HCT116 (cell line): ENCODE results near the gene TTLL5. TPM values are rescaled to one million over a fixed set of nuclear protein-coding genes. Genes with fewer than 3 reads are reported as not detected.

ENCODE experiments used
- ATAC-seq: fragments of 200-7000 bp; cut with Tn5 transposase; 2 replicates; pipeline ENCODE4 v1.9.1; 2020; ENCODE audit warnings: mild to moderate bottlenecking, moderate library complexity
- BruUV-seq: library from RNA; stranded (reverse); fragments of 400-500 nt; replicated peaks from 2 replicates; lab custom pipeline; 2021; lab: Mats Ljungman, UMichigan
- CTCF ChIA-PET: fragments of 300-600 bp; sonication (Branson Sonifier 250); formaldehyde crosslinking; loops from one replicate; lab custom pipeline; 2021; ENCODE audit warnings: antibody characterized with exemption; lab: Charles Lee
- POLR2A ChIA-PET: fragments of 300-600, 350-600 bp; sonication (Branson Sonifier 250); formaldehyde crosslinking; loops from one replicate; lab custom pipeline; 2021; ENCODE audit warnings: antibody characterized with exemption; lab: Charles Lee
- RAD21 ChIA-PET, 2 experiments: fragments of 300-600 bp; sonication (Branson Sonifier 250); formaldehyde crosslinking; loops; one replicate each; lab custom pipeline; 2023; ENCODE audit warnings: low total read pairs in 2 of 2; ENCODE audit not compliant: uncharacterized antibody in 2 of 2, unreplicated experiment in 2 of 2, low non-redundant PET in 1 of 2; lab: Charles Lee
- DNase-seq: peaks from one replicate; pipeline ENCODE4 v3.0.0-alpha.2; 2010; ENCODE audit warnings: low read depth, low spot score
- H2AFZ ChIP-seq: fragments of 200-600 bp; shearing (Covaris generic), sonication (generic); 2 replicates; pipeline ENCODE4 v1.6.1; 2017; ENCODE audit warnings: low read depth, mixed run types, mixed read lengths, antibody characterized with exemption, low read length; ENCODE audit not compliant: poor library complexity, severe bottlenecking
- H3K27ac ChIP-seq: 2 replicates; pipeline ENCODE4 v1.5.1; 2012; ENCODE audit warnings: low read depth, low read length
- H3K27me3 ChIP-seq: fragments of 200-600 bp; sonication (generic); 2 replicates; pipeline ENCODE4 v1.6.1; 2016; ENCODE audit warnings: mixed run types, low read length, mixed read lengths; ENCODE audit not compliant: insufficient read depth
- H3K36me3 ChIP-seq, 2 experiments: fragments of 200-500 bp in 1 of 2; fragments of 200-600 bp in 1 of 2; sonication (Bioruptor generic) in 1 of 2; sonication (generic) in 1 of 2; 2 replicates each; pipeline versions ENCODE4 v1.5.1 to v1.6.1; 2014 to 2016; ENCODE audit warnings: low read length in 2 of 2, inconsistent platforms in 1 of 2, mixed read lengths in 1 of 2, mixed run types in 1 of 2; ENCODE audit not compliant: insufficient read depth in 2 of 2, control insufficient read depth in 1 of 2
- H3K4me1 ChIP-seq, 2 experiments: fragments of 200-600 bp in 1 of 2; sonication (generic) in 1 of 2; 2 replicates each; pipeline versions ENCODE4 v1.5.1 to v1.6.1; 2012 to 2017; ENCODE audit warnings: low read length in 2 of 2, inconsistent platforms in 1 of 2, mild to moderate bottlenecking in 1 of 2, mixed read lengths in 1 of 2, mixed run types in 1 of 2, moderate library complexity in 1 of 2; ENCODE audit not compliant: insufficient read depth in 2 of 2, control insufficient read depth in 1 of 2
- H3K4me2 ChIP-seq: fragments of 200-600 bp; sonication (generic); 2 replicates; pipeline ENCODE4 v1.6.1; 2017; ENCODE audit warnings: mixed run types, low read length, mixed read lengths
- H3K4me3 ChIP-seq, 2 experiments: fragments of 200-600 bp in 1 of 2; sonication (generic) in 1 of 2; replicated peaks in 1 of 2; 2 replicates each; pipeline ENCODE4 v1.5.1; 2011 to 2016; ENCODE audit warnings: low read length in 2 of 2, control low read depth in 1 of 2, low read depth in 1 of 2, mild to moderate bottlenecking in 1 of 2, mixed read lengths in 1 of 2, mixed run types in 1 of 2
- H3K79me2 ChIP-seq: fragments of 200-600 bp; sonication (generic); 2 replicates; pipeline ENCODE4 v1.6.1; 2017; ENCODE audit warnings: mild to moderate bottlenecking, mixed run types, low read length, moderate library complexity, mixed read lengths; ENCODE audit not compliant: insufficient read depth
- H3K9ac ChIP-seq: fragments of 200-600 bp; sonication (generic); 2 replicates; pipeline ENCODE4 v1.6.1; 2016; ENCODE audit warnings: low read length, mixed read lengths
- H3K9me2 ChIP-seq: fragments of 200-600 bp; sonication (generic), shearing (Covaris generic); 2 replicates; pipeline ENCODE4 v1.6.1; 2017; ENCODE audit warnings: mixed run types, mild to moderate bottlenecking, moderate library complexity; ENCODE audit not compliant: insufficient read depth
- H3K9me3 ChIP-seq, 2 experiments: fragments of 200-500 bp in 1 of 2; fragments of 200-600 bp in 1 of 2; sonication (Bioruptor generic) in 1 of 2; sonication (generic) in 1 of 2; 2 replicates each; pipeline ENCODE4 v1.6.1; 2014 to 2017; ENCODE audit warnings: low read length in 2 of 2, mixed read lengths in 2 of 2, inconsistent platforms in 1 of 2, low read depth in 1 of 2, mild to moderate bottlenecking in 1 of 2, mixed run types in 1 of 2, moderate library complexity in 1 of 2; ENCODE audit not compliant: control insufficient read depth in 1 of 2, insufficient read depth in 1 of 2
- H4K20me1 ChIP-seq: fragments of 200-600 bp; sonication (generic), shearing (Covaris generic); 2 replicates; pipeline ENCODE4 v1.6.1; 2017; ENCODE audit warnings: mixed run types, mild to moderate bottlenecking, moderate library complexity; ENCODE audit not compliant: insufficient read depth
- REST ChIP-seq: IDR thresholded peaks from 2 replicates; pipeline ENCODE4 v1.6.1; 2012; ENCODE audit warnings: low read depth
- ZNF274 ChIP-seq: fragments of 200-500 bp; sonication (Bioruptor generic); IDR thresholded peaks from 2 replicates; pipeline ENCODE4 v1.6.1; 2014; ENCODE audit warnings: mild to moderate bottlenecking, low read depth, low read length, inconsistent platforms
- intact Hi-C: fragments of 100-400 bp; cut with micrococcal nuclease; formaldehyde crosslinking; loops from 2 replicates; pipeline ENCODE4 v1.10.0; 2022
- total RNA-seq: library from RNA; stranded (reverse); gene quantifications from one replicate; pipeline ENCODE4 v1.2.1, GENCODE V29; 2021; ENCODE audit not compliant: unreplicated experiment

The TTLL5 gene
- total RNA-seq, 1 experiment from 2014 or later = 26.2 TPM

DNA sequence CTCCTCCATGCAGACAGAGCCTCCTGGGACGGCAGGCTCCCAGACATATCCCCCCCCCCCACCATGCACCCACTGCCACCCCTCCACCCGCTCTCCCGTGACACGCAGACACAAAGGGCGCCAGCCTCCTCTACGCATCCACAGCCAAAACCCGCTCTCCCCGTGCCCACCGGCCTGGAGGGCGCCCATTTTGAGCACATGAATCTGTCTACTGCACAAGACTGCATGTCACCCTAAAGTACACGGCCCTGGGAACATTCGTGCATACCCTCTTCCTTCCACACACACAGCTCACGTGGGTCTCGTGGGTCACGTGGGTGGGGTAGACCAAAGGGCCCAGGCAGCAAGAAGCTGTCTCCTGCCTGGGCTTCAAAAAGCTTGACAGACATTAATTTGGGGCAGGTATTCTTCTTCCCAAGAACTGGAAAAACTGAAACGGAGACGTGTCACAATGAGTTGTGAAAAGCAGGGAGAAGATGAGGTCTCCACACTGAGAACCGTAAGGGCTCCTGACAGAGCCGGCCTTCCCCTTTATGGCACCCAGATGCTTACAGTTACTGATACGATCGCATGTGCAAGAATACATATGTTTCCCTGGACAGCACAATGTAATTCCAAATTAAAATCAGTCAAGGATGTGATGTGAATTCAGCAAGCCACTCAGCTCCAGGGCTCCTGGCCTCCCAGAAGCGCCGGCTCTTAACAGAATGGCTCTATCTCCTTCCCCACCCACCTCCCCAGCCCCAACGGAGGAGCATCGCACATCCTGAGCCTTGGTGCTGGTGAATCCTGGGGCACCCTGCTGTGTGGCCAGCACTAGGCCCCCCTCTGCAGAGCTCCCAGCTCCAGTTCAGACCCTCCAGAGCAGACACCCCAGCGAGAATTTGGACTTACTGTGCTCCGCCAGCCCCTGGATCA is 318.9 kb downstream of the TTLL5 start:
- intact Hi-C loops = no loop called here
- H3K27ac ChIP-seq = no peak overlapping the region
- POLR2A ChIA-PET = interaction anchor here (1.1 kb wide), 1 partner anchor 271 kb away, joined by 5 read pairs; no protein-coding TSS in a partner anchor
- no peaks in the 10 kb centered on the region for H3K27me3 ChIP-seq
- ATAC-seq = no peak
- H3K4me3 ChIP-seq = no peak overlapping the region
- no TSS peak for BruUV-seq
- RAD21 ChIA-PET = interaction anchor here (1.0 to 3.3 kb wide), 11 partner anchors 72 to 271 kb away, joined by 3 to 16 read pairs (median 5); no protein-coding TSS in a partner anchor
- H4K20me1 ChIP-seq = no peaks in the 10 kb centered on the region
- CTCF ChIA-PET = interaction anchor here (0.8 to 7.2 kb wide), 9 partner anchors 73 to 402 kb away, joined by 3 to 176 read pairs (median 10); partner anchors contain the start of genes ERG28 and TTLL5
- TF ChIP-seq REST = no peak
- no peak for TF ChIP-seq ZNF274
- DNase-seq = no peak
- H3K79me2 ChIP-seq = no peaks in the 10 kb centered on the region
- H3K9ac ChIP-seq = no peak overlapping the region
- peaks cover 10 to 16% of the 10 kb centered on the region in 2 experiments for H3K4me1 ChIP-seq
- no peak overlapping the region for H2AFZ ChIP-seq
- H3K36me3 ChIP-seq = no peaks in the 10 kb centered on the region
- H3K4me2 ChIP-seq = no peak overlapping the region
- no peaks in the 10 kb centered on the region for H3K9me3 ChIP-seq
- no peaks in the 10 kb centered on the region for H3K9me2 ChIP-seq
